Airway epithelial cell (primary cell): Measurements from ENCODE around the gene SEMA7A. TPM values are rescaled to one million over a fixed set of nuclear protein-coding genes. Genes with fewer than 3 reads are reported as not detected.

Experiments used
- total RNA-seq: library from RNA; depleted of rRNA; stranded (reverse); fragments of >200 nt; gene quantifications from 2 replicates; pipeline ENCODE4 v1.2.3, GENCODE V29; 2015

SEMA7A gene
- 20.0 and 20.7 TPM in 2 replicates for total RNA-seq

GRCh38 chr15:74433592-74434262 is at the start of gene SEMA7A:
SEMA7A (minus strand) TSS chr15:74433958; CDS start chr15:74433918, 40 bp downstream.

GRCh38 chr15:74460871-74461846 is 27.4 kb upstream of the SEMA7A start, which contains the start of gene UBL7:
UBL7 (minus strand) TSS chr15:74461160; CDS start chr15:74458867, 2,293 bp downstream.

GRCh38 chr15:74367296-74367854 is 66.4 kb downstream of the SEMA7A start, which contains the start of gene CYP11A1:
CYP11A1 (minus strand) TSS chr15:74367646; CDS start chr15:74367585, 61 bp downstream.

Other genes starting within 250 kb of the SEMA7A start
- 0.28 and 0.79 TPM in 2 replicates for gene STRA6, start 231.2 kb downstream of the SEMA7A start, total RNA-seq
- not detected in 2 replicates for gene CCDC33, start 197.6 kb downstream of the SEMA7A start, total RNA-seq
- 0.70 TPM in 1 of 2 replicates, not detected in the other for gene CYP11A1, start 66.3 kb downstream of the SEMA7A start, total RNA-seq
- gene UBL7, start 27.2 kb upstream of the SEMA7A start, total RNA-seq, result 48.2 and 65.0 TPM in 2 replicates
- 3.2 and 8.3 TPM in 2 replicates for gene ARID3B, start 107.3 kb upstream of the SEMA7A start, total RNA-seq
- gene CLK3, start 181.9 kb upstream of the SEMA7A start, total RNA-seq, result 64.7 and 70.5 TPM in 2 replicates